GM18951 (cell line): ENCODE measurements around the gene PDRG1.

Source experiments
- POLR2A ChIP-seq: IDR thresholded peaks from 4 replicates; pipeline ENCODE4 v1.6.1; 2011; ENCODE audit warnings: mild to moderate bottlenecking; ENCODE audit not compliant: insufficient read length, insufficient read depth; ENCODE audit errors: extremely low read depth
- in situ Hi-C: fragments of 300-500 bp; cut with MboI; formaldehyde crosslinking; loops from one replicate; pipeline ENCODE4 v1.12.0; 2022; ENCODE audit warnings: low sequenced_read_pairs, mixed read lengths, inconsistent platforms; ENCODE audit not compliant: unreplicated experiment

Gene PDRG1

DNA sequence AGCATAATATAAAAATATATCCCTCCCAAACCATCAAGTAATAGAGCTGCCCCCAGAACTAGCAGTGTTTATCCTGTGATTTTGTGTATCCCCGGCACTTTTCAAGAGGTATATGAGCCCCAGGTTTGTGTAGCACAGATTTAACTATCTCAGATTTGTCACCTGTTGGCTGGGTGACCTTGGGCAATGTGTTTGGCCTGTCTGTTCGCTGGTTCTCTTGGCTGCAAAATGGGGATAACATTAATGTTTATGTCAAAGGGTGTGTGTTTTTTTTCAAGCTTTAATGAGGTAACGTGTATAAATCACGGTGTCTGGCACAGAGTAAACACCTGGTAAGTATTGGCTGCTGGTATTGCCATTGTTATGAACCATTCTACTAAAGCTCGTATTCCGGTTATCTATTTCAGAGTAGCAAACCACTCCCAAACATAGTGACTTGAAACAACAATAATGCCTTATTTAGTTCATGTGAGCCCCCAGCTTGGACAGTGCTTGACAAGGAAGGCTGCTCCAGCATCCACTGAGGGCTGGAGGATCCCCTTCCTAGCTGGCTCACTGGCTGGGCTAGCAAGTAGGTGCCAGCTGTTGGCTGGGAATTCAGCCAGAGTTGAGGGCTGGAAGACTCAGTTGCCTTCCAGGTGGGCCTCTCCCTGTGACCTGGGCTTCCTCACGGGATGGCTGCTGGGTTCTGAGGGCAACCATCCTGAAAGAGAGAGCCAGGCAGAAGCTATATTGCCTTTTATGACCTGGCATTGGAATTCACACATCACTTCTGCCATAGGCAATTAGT is 36.2 kb downstream of the PDRG1 start:
- TF ChIP-seq POLR2A = no peak
- in situ Hi-C loops = no loop called here

DNA sequence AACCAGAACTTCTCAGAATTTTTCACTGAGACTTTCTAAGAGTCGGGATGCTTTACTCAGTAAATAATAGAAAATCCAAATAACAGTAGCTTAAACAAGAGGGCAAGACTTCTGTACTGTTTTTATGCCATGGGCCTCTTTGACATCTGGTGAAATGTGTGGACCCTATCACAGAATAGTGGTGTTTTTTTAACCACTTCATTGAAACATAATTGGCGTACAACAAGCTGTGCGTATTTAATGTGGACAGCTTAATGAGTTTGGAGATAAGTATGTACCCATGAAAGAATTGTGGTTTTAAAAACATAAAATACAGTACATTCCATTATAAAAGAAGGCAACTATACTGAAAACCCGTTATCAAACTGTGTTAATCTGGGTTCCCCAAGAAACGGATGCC is 37.7 kb downstream of the PDRG1 start:
- TF ChIP-seq POLR2A = no peak
- in situ Hi-C loops = no loop called here

DNA sequence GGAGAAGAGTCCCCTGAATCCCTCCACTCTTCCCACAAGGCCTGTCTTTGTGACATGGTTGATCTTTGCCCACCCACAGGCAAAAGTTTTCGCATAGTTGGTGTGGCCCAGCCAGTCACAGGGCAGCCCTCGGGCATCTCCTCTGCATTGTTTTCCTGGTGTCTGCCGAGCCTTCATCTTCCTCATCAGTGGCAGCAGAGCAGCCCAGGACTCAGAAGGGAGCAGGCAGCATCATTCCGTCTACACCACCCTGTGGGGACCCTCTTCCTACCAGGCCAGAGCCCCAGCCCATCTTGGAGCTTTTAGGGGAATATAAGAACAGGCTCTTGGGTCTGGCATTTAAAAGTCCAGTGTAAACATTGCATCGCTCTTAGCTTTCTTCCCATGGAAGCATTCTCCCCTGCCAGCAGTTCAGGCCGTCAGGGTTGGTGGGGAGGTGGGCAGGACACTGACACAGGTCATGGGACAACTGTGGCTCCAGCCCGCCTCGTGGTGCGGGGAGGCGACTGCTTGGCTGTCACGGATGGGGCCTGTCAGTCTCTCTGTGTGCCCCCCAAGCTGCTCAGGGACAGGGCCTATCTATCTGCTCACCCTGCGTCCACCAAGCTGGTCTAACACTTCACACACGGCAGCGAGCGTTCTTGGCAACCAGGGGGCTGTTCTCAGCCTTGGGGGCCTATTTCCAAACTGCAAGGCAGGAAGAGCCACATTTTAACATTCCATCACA is 38.3 kb downstream of the PDRG1 start:
- in situ Hi-C loops = no loop called here
- TF ChIP-seq POLR2A = no peak

DNA sequence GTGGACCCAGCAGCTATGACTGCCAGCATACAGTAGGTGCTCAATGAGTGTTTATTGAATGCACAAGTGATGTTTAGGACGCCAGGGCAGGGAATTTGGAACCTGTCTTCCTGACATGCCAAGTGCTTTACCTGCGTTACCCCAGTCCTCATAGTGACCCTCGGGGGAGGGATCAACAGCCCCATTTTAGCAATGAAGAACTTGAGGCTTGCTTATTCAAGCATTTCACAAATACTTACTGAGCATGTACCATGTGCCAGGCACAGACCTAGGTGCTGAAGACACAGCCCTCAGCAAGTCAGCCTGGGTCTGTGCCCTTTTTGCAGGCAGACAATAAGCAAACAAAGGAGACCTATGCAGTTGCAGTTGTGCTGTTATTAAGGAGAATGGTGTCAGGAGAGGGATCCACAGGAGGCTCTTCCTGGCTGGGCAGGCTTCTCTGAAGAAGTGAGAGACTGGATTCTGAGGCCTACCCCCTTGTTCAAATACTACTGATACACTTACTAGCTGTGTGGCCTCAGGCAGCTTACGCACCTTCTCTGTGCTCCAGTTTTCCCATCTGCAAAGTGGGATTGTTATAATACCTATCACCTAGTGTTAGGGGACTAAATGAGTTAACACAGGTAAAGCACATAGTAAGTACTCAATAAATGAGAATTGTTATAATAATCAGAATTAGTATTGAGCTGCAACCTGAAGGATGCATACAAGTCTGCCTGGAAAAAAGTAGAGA is 41.6 kb downstream of the PDRG1 start:
- in situ Hi-C loops = no loop called here
- TF ChIP-seq POLR2A = no peak

DNA sequence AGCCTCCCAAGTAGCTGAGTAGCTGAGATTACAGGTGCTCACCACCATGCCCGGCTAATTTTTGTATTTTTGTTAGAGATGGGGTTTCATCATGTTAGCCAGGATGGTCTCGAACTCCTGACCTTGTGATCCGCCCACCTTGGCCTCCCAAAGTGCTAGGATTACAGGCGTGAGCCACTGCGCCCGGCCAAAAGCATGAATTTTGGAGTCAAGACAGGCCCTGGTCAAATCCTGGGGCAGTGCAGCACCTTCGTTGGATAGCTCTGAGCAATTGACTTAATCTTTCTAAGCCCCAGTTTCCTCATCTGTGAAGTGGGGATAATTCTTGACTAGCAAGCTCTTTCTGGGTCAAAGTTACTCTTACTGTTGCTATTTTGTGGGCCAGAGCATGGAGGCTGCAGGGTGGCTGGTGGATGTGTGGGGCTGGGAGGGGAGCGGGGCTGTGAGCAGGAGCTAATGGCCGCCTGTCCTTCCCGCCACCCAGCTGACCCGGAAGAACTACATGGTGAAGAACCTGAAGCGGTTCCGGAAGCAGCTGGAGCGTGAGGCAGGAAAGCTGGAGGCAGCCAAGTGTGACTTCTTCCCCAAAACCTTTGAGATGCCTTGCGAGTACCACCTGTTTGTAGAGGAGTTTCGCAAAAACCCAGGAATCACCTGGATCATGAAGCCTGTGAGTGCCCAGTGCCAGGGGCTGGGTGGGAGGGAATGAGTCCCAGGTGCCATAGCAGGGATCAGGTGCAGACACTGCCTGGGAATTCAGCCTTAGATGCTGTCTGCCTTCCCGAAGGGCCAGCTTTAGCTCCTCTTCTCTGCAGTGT is 42.4 kb downstream of the PDRG1 start:
- no peak for TF ChIP-seq POLR2A
- in situ Hi-C loops = no loop called here

DNA sequence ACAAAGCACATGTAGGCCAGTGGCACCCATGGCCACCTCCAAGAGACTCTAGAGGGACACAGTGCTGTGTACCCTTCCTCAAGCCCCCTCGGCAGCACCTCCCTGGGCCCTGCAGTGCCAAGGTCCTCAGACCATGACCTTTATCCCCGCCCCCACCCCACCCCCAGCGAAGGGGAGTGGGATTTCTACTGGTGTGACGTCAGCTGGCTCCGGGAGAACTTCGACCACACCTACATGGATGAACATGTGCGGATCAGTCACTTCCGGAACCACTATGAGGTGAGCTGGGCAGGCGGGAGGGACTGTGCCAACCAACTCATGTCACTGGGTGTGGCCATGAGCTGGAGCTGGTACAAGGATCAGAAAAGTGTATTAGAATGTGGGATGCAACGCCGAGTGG is 43.4 kb downstream of the PDRG1 start:
- TF ChIP-seq POLR2A = no peak
- in situ Hi-C loops = no loop called here

DNA sequence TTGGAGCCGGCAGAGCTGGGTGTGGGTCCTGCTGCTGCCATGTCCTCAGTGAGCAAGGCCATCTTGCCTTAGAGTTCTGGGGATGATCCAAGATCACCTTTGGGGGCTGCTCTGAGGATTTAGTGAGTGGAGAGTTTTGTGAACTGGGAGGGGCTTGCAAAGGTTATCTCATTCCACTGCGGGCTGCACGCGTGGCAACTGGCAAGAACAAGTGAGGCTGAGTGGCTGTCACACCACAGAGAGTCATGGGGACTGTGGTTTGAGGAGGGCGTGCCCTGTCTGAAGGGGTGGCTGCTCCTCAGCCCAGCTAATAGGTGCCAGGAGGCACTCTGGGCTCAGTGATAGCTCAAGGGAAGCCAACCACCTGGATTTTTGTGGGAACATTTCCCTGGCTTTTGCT is 43.8 kb downstream of the PDRG1 start:
- in situ Hi-C loops = no loop called here
- no peak for TF ChIP-seq POLR2A

DNA sequence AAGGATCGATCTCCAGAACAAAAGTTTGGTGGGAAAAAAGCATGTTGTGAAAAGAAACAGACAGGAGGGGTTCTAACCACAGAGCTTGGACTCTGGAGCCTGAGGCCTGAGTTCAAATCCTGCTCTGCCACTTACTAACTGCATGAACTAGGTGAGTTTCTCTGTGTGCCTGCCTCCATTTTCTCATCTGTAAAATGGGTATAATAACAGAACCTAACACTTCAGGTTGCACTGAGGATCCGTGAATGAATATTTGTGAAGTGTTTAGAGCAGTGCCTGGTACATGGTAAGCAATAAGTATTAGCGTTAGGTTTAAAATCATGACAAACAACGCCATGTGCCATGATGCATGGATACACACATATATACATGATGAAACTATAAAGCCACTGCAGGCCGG is 44.8 kb downstream of the PDRG1 start:
- no peak for TF ChIP-seq POLR2A
- in situ Hi-C loops = no loop called here

DNA sequence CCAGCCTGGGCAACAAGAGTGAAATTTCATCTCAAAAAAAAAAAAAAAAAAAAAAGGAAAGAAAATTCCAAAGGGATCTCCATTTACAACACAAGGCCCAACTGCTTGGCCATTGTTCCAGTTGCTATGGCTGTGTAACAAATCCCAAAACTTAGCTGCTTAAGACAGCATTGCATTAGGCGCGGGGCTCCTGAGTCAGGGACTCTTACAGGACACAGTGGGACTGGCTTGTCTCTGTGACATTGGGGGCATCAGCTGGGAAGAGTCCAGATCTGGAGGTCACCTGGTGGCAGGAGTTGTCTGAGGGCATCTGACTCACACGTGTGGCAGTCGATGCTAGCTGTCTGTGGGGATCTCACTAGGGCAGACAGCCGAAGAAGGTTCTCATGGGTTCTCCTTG is 45.8 kb downstream of the PDRG1 start:
- in situ Hi-C loops = no loop called here
- TF ChIP-seq POLR2A = no peak

DNA sequence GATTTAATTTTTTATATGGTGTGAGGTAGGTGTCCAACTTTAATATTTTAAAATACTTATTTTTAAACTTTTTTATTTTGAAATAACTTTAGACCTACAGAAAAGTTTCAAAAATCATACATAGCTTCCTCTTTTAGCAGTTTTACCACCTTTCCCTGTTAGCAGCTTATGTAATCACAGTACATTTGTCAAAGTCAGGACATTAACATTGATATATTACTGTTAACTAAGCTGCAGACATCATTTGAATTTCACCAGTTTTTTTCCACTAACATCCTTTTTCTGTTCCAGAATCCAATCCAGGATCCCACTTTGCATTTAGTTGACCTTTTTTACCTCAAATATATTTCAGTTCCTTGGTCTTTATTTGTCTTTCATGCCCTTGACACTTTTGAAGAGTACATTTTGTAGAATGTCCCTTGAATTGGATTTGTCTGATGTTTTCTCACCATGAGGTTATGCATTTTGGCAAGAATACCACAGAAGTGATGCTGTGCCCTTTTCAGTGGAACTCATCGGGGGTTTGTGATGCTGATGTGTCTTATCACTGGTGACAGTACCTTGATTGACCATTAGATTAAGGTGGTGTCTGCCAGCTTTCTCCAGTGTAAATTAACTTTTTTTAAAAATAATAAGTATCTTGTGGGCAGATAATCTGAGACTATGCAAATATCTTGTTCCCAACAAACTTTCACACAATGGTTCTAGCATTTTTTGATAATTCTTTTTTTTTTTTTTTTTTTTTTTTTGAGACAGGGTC is 48.0 kb downstream of the PDRG1 start:
- in situ Hi-C loops = no loop called here
- TF ChIP-seq POLR2A = no peak

DNA sequence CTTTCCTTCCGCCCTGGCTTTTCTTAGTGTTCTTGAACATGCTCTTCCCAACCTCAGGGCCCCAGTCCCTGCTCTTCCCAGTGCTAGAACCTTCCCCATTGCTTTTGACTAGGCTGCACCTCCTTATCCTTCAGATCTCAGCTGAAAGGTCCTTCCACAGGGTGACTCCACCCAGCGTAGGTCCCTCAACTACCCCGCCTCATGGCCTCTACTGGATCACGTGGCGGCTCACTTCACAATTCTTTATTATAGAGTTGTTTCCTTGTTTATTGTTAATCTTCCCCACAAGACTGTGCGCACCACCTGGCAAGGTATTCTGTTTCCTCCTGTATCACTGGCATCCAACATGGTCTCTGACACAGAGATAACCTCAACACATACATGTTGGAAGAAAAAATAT is 50.2 kb downstream of the PDRG1 start:
- in situ Hi-C loops = no loop called here
- no peak for TF ChIP-seq POLR2A

DNA sequence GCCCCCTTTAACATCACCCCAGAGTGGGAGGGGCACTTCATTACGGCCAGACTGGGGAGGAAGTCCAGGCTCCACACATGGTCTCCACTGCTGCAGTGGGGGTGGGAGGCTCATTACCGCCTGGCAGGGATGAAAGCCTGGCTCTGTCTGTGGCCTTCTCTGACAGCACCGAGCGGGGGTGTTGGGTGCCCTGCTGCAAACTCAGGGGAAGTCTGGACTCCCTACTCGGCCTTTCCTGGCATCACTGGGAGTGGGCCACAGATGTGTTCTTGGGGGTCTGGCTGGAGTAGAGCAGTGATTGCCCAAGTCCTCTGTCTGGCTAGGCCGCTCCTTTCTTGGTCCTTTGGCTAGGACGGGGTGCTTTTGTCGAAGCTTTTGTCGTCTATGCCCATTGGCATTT is 54.3 kb downstream of the PDRG1 start:
- TF ChIP-seq POLR2A = no peak
- in situ Hi-C loops = no loop called here
